Small intestine (tissue), 7 donors: ENCODE data around the gene SLCO3A1. TPM values are rescaled to one million over a fixed set of nuclear protein-coding genes. Genes with fewer than 3 reads are reported as not detected.

Source experiments
- DNase-seq, 2 donors: peaks; one replicate each; pipeline versions ENCODE4 v3.0.0 to v3.0.0-alpha.2; 2013
- FAIRE-seq: peaks from 2 replicates; lab custom pipeline; 2012; peaks lifted over from hg19 to GRCh38; lab: Jason Lieb, UNC
- H3K27ac ChIP-seq, 3 donors: one replicate each; pipeline ENCODE4 v1.5.1; 2013; ENCODE audit warnings: low read length in 2 of 3, mild to moderate bottlenecking in 2 of 3, control low read depth in 1 of 3, inconsistent platforms in 1 of 3, low read depth in 1 of 3, moderate library complexity in 1 of 3
- H3K27me3 ChIP-seq, 3 donors: one replicate each; pipeline ENCODE4 v1.6.1; 2013; ENCODE audit warnings: low read length in 3 of 3, inconsistent platforms in 1 of 3; ENCODE audit not compliant: control insufficient read depth in 3 of 3, insufficient read depth in 3 of 3
- H3K36me3 ChIP-seq, 3 donors: one replicate each; pipeline ENCODE4 v1.6.1; 2013; ENCODE audit warnings: low read length in 3 of 3, inconsistent platforms in 1 of 3, low read depth in 1 of 3, mild to moderate bottlenecking in 1 of 3, moderate library complexity in 1 of 3; ENCODE audit not compliant: control insufficient read depth in 3 of 3, insufficient read depth in 2 of 3
- H3K4me1 ChIP-seq, 3 donors: one replicate each; pipeline ENCODE4 v1.6.1; 2013; ENCODE audit warnings: low read length in 2 of 3, inconsistent platforms in 1 of 3, low read depth in 1 of 3, mild to moderate bottlenecking in 1 of 3, moderate library complexity in 1 of 3; ENCODE audit not compliant: control insufficient read depth in 3 of 3, insufficient read depth in 2 of 3
- H3K4me3 ChIP-seq, 3 donors: one replicate each; pipeline ENCODE4 v1.5.1; 2013; ENCODE audit warnings: low read length in 3 of 3, control low read depth in 1 of 3, inconsistent platforms in 1 of 3, low read depth in 1 of 3, mild to moderate bottlenecking in 1 of 3, moderate library complexity in 1 of 3
- H3K9me3 ChIP-seq, 2 donors: one replicate each; pipeline ENCODE4 v1.6.1; 2013; ENCODE audit warnings: low read depth in 1 of 2, low read length in 1 of 2; ENCODE audit not compliant: control insufficient read depth in 2 of 2, insufficient read depth in 1 of 2
- WGBS, 3 donors: extraction: QIAGEN DNeasy Blood & Tissue Kit; methylation state at CpG; one replicate each; pipeline ENCODE4 v1.1.7; 2013; 5-methylcytosine and 5-hydroxymethylcytosine counted together
- polyA plus RNA-seq, 4 donors: library from polyadenylated mRNA; stranded (reverse) in 3 of 4; unstranded in 1 of 4; fragments of 200-250 nt in 3 of 4; fragments of 120-200 nt in 1 of 4; gene quantifications; one replicate each; pipeline versions ENCODE4 v1.2.1 to v1.2.3, GENCODE V29; 2013
- donor health status: healthy with polysubstance abuse.
- donor health status: control.
- donor health status: control.
- donor health status: Bipolar disorder and iron deficiency.
- donor health status: healthy.

The SLCO3A1 gene
- polyA plus RNA-seq, 4 donors = 0.89 to 4.4 (median 2.6) TPM

- Histone ChIP-seq H3K36me3 (no peaks in the 10 kb centered on the region), H3K27ac (no peak overlapping the region), H3K27me3 (no peaks in the 10 kb centered on the region), H3K9me3 (no peaks in the 10 kb centered on the region), H3K4me3 (no peak overlapping the region), H3K4me1 (no peaks in the 10 kb centered on the region)
- WGBS, 3 donors = 85 to 94% (median 90%) methylated on average over 7 of the region's 7 CpGs
- DNase-seq = no peak
- FAIRE-seq = no peak
Measured at GRCh38 chr15:91911844-91912243, 58.3 kb downstream of the SLCO3A1 start.

- H3K27ac ChIP-seq = no peak overlapping the region
- H3K4me1 ChIP-seq = no peaks in the 10 kb centered on the region
- no peaks in the 10 kb centered on the region for H3K36me3 ChIP-seq
- H3K27me3 ChIP-seq = no peaks in the 10 kb centered on the region
- H3K4me3 ChIP-seq = no peak overlapping the region
- FAIRE-seq (no peak), DNase-seq (no peak)
- 16 to 43% (median 29%) methylated on average over 4 of the region's 4 CpGs for WGBS, 3 donors
- H3K9me3 ChIP-seq = no peaks in the 10 kb centered on the region
Measured at GRCh38 chr15:91912336-91912735, 58.8 kb downstream of the SLCO3A1 start.

DNA sequence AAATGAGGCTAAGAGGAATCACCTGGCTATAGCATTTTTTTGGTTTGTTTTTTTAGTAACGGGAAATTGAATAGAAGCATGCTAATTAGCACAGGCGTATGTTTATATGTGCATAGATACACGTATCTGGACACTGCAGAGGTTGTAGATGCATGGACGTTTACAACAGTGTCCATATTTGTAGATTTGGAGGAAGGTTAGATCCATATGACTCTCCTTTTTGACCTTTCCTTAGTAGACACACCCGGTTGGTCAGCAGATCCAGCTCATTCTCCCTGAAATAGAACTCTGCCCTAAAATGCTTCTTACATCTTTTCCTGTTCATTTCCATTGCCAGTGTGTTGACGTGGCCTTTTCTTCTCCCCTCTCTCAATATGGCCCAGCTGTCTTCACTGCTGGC lies 60.1 kb downstream of the SLCO3A1 start:
- Histone ChIP-seq H3K4me1 (no peaks in the 10 kb centered on the region), H3K27ac (no peak overlapping the region), H3K27me3 (no peaks in the 10 kb centered on the region), H3K36me3 (no peaks in the 10 kb centered on the region), H3K4me3 (no peak overlapping the region), H3K9me3 (no peaks in the 10 kb centered on the region)
- FAIRE-seq = no peak
- WGBS, 3 donors = 78 to 85% (median 81%) methylated on average over 6 of the region's 6 CpGs
- DNase-seq = no peak

DNA sequence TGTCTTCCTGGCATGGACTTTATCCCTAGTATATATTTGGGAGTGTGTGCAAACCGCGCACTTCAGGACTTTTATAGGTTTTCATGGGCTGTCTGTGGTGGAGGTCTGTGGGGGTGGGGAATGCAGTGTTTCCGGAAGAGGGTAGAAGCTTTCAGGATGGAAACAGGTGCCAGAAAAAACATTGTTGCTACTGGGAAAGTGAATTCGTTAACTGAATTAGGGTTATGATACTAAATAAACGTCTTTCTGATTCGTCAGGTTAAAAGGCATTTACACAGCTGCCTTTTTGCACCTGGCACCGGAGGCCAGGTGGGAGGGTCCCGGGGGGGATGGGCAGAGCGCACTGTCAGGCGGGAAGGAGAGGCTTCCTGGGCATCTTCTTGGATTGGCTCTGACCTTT lies 62.1 kb downstream of the SLCO3A1 start:
- Histone ChIP-seq H3K36me3 (no peaks in the 10 kb centered on the region), H3K9me3 (no peaks in the 10 kb centered on the region), H3K4me1 (no peaks in the 10 kb centered on the region), H3K4me3 (no peak overlapping the region), H3K27me3 (no peaks in the 10 kb centered on the region), H3K27ac (no peak overlapping the region)
- DNase-seq (no peak), FAIRE-seq (no peak)
- 42 to 78% (median 63%) methylated on average over 10 of the region's 10 CpGs for WGBS, 3 donors

DNA sequence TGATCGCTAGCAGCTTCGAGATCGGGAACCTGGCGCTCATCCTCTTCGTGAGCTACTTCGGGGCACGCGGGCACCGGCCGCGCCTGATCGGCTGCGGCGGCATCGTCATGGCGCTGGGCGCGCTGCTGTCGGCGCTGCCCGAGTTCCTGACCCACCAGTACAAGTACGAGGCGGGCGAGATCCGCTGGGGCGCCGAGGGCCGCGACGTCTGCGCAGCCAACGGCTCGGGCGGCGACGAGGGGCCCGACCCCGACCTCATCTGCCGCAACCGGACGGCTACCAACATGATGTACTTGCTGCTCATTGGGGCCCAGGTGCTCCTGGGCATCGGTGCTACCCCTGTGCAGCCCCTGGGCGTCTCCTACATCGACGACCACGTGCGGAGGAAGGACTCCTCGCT lies 62.5 kb downstream of the SLCO3A1 start:
- no peak for DNase-seq
- no peak for FAIRE-seq
- WGBS, 3 donors = 97 to 98% (median 97%) methylated on average over 48 of the region's 48 CpGs
- no peak overlapping the region for H3K4me3 ChIP-seq
- H3K4me1 ChIP-seq = no peaks in the 10 kb centered on the region
- H3K27me3 ChIP-seq = no peaks in the 10 kb centered on the region
- H3K9me3 ChIP-seq = no peaks in the 10 kb centered on the region
- no peak overlapping the region for H3K27ac ChIP-seq
- no peaks in the 10 kb centered on the region for H3K36me3 ChIP-seq

DNA sequence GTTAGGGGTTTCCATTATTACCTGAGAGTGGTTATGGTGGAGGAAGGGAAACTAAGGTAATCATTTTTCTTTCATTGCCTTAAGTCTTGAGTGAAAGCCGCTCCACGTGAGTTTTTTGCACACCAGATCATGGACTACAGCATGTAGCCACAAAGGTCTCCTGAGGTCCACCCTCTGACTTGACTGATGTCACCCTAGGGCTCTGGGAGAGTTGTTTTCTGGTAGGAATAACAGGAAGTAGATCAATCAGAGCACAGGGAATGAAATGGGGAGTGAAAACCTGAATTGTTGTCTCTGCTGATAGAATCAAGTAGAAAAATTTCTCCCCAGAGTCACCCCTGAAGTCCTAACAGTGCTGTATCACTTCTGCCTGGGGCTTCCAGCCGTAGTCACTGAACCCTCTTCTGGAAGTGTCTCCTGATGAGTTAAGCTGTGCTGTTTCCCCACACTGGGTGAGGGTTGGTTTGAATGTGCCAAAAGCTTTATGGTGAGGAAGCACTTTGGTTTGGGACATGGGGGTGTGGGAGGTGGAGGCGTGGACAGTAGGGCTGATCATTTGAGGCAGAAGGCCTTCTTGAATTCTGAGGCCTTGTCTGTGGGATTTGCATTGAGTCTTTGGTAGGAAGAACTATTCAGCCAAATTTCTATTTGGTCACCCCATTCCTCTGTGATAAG lies 64.3 kb downstream of the SLCO3A1 start:
- no peak for FAIRE-seq
- H3K27ac ChIP-seq = no peak overlapping the region
- no peaks in the 10 kb centered on the region for H3K9me3 ChIP-seq
- no peaks in the 10 kb centered on the region for H3K27me3 ChIP-seq
- no peaks in the 10 kb centered on the region for H3K36me3 ChIP-seq
- no peak overlapping the region for H3K4me3 ChIP-seq
- H3K4me1 ChIP-seq = no peaks in the 10 kb centered on the region
- 92 to 96% (median 92%) methylated on average over 4 of the region's 4 CpGs for WGBS, 3 donors
- no peak for DNase-seq

DNA sequence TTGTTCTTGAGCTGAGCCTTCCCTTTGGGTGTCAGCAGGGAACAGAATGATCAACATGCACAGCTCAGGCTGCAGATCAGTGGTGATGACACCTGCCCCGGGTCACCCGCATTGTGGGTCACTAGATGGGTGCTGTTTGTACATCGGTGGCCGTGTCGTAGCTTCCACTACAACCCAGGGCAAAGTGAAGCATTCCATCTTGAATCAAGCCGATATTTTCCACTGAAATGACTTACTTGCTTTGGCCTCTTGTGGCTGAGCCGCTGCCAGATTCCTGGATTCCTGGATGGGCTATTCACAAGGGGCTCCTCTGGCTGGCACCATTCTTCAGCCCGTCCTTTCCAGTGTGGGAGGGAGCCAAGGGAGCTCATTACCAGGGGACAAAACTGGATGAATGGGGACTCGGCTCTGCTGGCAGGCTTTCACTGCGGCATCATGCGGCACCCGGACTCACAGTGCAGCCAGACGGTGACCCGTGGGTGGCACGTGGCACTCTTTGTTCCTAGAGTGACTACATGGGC lies 65.6 kb downstream of the SLCO3A1 start:
- no peak overlapping the region for H3K4me3 ChIP-seq
- no peaks in the 10 kb centered on the region for H3K36me3 ChIP-seq
- H3K27me3 ChIP-seq = no peaks in the 10 kb centered on the region
- no peaks in the 10 kb centered on the region for H3K9me3 ChIP-seq
- 86 to 95% (median 94%) methylated on average over 15 of the region's 15 CpGs for WGBS, 3 donors
- no peak for FAIRE-seq
- no peak for DNase-seq
- no peaks in the 10 kb centered on the region for H3K4me1 ChIP-seq
- no peak overlapping the region for H3K27ac ChIP-seq

DNA sequence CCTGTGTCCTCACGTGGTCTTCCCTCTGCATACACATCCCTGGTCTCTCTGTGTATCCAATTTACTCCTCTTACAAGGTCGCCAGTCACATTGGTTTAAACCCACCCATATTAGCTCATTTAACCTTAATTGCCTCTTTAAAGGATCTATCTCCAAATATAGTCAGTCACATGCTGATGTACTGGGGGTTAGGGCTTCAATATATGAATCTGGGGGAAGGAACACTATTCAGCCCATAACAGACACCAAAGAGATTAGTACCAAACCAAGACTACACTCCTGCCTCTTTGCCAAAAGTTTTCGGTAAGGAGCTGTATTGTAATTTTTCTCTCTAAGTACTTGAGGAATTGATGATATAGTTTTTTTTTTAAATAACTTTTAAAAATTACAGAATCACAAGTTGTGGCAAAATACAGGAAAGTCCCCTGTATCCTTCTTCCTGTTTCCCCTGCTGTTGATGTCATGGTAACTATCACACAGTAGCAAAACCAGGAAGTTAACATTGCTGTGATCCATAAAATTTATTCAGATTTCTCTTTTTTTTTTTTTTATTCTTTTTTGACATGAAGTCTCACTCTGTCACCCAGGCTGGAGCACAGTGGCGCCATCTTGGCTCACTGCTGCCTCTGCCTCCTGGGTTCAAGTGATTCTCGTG lies 67.8 kb downstream of the SLCO3A1 start:
- H3K9me3 ChIP-seq = no peaks in the 10 kb centered on the region
- WGBS, 3 donors = 76 to 85% (median 83%) methylated on average over 5 of the region's 5 CpGs
- FAIRE-seq (no peak), DNase-seq (no peak)
- H3K4me1 ChIP-seq = peaks cover 0 to 4% (median 0%) of the 10 kb centered on the region in 3 donors
- peak overlapping the region in 1 of 3 donors; percentile 43 for H3K27ac ChIP-seq
- no peaks in the 10 kb centered on the region for H3K27me3 ChIP-seq
- no peaks in the 10 kb centered on the region for H3K36me3 ChIP-seq
- no peak overlapping the region for H3K4me3 ChIP-seq
